GM10847 (cell line): ENCODE measurements around the gene ATXN10.

Source experiments
- POLR2A ChIP-seq: IDR thresholded peaks from 2 replicates; pipeline ENCODE4 v1.6.1; 2011; ENCODE audit not compliant: insufficient read length; ENCODE audit errors: extremely low read depth

The ATXN10 gene, protein sequence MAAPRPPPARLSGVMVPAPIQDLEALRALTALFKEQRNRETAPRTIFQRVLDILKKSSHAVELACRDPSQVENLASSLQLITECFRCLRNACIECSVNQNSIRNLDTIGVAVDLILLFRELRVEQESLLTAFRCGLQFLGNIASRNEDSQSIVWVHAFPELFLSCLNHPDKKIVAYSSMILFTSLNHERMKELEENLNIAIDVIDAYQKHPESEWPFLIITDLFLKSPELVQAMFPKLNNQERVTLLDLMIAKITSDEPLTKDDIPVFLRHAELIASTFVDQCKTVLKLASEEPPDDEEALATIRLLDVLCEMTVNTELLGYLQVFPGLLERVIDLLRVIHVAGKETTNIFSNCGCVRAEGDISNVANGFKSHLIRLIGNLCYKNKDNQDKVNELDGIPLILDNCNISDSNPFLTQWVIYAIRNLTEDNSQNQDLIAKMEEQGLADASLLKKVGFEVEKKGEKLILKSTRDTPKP

DNA sequence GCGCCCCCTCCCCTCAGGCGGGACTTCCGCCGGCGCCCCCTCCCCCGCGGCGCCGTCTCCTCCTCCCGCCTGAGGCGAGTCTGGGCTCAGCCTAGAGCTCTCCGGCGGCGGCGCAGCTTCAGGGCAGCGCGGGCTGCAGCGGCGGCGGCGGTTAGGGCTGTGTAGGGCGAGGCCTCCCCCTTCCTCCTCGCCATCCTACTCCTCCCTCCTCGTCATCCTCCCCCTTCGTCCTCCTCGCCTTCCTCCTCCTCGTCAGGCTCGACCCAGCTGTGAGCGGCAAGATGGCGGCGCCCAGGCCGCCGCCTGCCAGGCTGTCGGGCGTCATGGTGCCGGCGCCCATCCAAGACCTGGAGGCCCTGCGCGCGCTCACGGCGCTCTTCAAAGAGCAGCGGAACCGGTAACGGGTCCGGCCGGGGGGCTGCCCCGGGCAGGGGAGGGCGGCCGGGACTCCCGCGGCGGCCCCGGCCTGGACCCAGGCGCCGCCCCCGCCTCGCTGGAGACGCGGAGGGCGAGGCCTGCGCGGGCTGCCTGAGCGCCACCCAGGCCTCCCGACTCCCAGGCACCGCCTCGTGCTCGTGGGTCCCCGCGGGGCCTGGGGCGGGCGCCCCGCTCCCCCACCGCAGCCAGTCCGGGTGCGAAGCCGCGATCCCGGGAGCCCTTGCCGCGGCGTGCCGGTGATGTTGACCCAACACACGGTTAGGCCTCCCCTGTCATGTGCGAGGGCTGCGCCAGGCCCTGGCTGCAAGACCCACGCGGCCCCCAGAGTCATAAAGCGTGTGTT is at the start of gene ATXN10:
TSS of gene ATXN10 (plus strand) at position 52 of the 781 bp plus-strand sequence. CDS start at position 282, 230 bp downstream.
- peak; percentile 72 for TF ChIP-seq POLR2A

DNA sequence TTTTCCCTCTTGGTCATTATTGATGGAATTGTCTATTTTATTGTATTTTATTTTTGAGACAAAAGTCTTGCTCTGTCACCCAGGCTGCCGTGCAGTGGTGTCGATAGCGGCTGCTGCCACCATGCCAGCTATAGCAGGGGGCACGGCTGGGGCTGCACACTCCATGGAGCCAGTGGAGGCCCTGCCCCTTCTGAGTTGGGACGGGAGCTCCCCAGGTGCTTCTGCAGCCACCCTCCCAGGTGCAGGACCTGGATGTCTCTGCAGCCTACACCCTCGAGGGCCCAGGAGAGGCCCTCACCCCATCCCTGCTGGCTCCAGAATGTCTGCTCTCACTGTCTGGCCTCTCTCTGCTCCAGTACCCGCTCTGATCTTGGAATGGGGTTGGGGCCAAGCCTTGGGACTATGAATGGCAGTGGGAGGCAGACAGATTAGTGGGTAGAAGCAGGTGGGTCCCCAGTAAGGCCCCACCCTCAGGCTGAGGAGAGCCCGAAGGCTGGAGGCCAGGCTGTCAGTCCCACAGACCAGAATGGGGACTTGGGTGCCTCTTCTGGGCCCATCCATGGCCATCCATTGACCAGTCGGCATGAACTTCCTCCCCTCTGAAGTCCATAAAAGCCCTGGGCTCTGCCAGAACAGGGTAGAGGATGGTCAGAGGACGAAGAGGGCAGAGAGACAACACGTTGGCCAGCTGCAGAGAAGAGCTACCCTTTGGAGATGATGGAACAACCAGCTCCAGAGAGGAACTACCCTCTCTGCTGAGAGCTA is 49.6 kb upstream of the ATXN10 start:
- no peak for TF ChIP-seq POLR2A

- no peak for TF ChIP-seq POLR2A
Observed at GRCh38 chr22:45626198-45626651, 45.4 kb upstream of the ATXN10 start.

DNA sequence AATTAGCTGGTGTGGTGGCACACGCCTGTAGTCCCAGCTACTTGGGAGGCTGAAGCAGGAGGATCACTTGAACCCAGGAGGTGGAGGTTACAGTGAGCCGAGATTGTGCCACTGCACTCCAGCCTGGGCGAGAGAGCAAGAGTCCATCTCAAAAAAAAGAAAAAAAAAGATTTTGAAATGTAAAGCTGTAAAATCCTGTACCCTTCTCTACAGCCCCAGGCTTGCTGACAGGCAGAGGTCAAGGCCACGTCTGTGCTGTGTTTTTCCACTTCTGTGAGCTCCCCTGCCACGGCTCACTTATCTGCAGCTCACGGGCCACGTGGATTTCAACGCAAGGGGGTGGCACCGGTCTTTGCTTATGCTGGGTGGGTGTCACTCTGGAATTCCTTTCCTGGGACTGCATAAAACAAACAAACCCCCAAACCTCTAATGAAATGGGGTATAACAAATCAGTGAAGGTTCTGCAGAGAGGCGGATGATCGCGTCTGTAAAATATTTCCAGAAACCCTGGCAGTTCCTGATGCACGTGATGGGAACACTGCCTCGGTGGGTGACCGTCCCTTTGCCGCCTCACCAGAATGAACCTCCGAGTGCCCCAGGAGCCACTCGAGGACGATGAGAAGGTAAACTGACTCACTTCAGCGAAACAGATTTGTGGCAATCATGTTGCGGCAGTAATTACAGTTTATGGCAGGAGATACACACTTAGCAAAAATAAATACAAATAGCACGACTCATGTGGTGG is 44.0 kb upstream of the ATXN10 start:
- TF ChIP-seq POLR2A = no peak

DNA sequence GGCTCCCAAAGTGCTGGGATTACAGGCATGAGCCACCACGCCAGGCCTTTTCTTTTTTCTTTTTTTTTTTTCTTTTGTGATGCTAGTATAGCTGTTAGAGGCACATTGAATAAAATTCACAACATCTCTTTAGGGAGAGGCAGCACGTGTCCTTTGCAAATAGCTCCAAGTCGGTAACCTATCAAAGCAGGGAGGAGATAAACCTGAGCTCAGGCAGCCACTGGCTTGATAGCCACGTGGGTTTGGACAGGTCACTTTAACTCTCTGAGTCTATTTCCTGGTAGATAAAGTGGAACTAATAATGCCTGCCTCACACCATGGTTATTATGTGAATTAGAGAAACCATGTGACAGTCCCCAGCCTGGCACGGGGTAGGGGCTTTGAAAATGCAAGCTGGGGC is 43.1 kb upstream of the ATXN10 start:
- no peak for TF ChIP-seq POLR2A

- TF ChIP-seq POLR2A = no peak
Observed at GRCh38 chr22:45629469-45630089, 42.1 kb upstream of the ATXN10 start.

DNA sequence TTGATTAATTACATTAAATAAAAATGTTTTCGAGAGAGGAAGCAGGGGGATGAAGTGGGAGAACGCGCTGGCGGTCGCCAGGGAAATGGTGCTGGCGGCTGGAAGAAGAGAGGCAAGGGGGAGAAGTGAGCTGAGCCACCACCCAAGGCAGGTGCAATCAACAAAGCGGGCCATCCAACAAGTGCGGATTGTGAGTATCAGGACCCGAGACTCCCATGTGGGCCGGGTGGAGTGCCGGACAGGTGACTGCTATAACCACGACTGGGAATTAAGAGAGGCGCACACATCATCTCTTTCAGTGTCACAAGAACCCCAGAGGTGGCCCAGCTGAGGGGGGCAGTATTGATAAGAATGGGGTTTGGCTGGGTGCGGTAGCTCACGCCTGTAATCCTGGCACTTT is 41.2 kb upstream of the ATXN10 start:
- TF ChIP-seq POLR2A = no peak

GRCh38 chr22:45631140-45631840 is 40.3 kb upstream of the ATXN10 start:
- TF ChIP-seq POLR2A = no peak

- no peak for TF ChIP-seq POLR2A
Observed at GRCh38 chr22:45631841-45632238, 39.8 kb upstream of the ATXN10 start.

DNA sequence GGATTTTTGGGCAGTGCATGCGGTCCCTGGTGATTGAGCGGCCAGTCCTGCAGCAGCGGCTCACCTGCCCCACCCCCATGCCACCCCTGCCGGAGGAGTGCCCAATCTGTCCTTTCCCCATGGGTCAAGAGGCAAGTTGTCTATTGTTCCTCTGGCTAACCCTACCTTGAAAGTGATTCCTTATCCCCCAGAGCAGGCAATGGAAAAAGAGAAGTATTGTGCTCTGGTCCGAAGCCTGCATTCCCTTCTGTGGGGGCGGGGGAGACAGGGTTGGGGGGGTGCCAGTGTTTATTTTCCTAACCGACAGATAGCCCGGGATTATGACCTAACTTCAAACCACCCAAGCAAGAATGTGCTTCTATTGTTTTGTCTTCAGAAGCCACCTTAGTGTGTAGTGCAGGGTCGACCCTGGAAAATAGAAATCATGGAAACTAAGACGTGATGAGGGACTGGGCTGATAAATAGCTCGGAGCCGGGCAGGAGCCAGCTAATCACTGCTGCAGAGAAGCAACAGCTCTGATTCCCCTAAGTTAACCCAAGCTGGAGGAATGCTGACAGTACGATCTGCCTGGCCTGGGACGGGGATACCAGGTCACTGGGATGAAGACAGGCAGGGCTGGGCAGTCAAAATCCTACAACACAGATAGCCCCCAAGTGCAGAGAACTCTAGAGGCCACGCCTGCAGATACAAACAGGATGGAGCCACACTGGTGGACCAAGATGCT is 38.7 kb upstream of the ATXN10 start:
- no peak for TF ChIP-seq POLR2A

DNA sequence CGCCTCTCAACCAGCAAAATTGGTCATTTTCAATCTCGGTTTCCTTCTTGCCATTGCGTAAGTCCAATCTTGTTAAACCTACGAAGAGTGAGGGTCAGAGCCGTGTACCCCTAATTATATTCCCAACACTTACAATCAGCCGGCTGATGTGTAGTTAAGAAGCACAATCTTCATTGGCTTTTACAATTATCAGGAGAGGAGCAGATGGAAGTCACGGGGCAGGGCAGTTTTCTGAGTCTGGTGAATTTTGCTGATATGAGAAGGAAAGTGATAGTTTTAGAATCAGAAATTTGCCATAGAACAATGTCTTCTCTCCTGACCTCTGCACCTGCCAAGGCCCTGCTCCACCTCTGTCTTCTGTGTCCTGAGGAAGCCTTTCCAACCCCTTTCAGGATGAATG is 35.0 kb upstream of the ATXN10 start:
- TF ChIP-seq POLR2A = no peak

GRCh38 chr22:45638197-45638596 is 33.4 kb upstream of the ATXN10 start:
- no peak for TF ChIP-seq POLR2A
